ENCODE data around the gene DNAJC18.

DNA sequence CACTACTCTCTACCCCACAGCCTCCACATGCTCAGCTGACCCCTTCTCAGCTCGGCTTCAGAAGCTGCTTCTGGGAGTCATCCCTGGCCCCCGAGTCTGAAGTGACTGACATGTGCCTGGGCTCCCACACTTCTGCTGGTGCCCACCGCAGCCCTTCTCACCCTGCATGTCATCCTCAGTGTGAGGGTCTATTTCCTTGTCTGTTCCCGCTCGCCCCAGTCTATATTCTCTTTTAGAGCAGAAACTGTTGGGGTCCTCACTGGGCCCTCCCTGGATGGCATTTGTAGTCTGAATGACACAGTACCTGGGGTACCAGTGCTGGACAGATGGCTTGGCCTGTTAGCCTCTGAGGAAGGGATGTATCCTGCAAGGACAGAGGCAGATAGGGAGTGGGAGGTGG lies 17.9 kb upstream of the DNAJC18 start:
- TF ChIP-seq, protein P1, sequence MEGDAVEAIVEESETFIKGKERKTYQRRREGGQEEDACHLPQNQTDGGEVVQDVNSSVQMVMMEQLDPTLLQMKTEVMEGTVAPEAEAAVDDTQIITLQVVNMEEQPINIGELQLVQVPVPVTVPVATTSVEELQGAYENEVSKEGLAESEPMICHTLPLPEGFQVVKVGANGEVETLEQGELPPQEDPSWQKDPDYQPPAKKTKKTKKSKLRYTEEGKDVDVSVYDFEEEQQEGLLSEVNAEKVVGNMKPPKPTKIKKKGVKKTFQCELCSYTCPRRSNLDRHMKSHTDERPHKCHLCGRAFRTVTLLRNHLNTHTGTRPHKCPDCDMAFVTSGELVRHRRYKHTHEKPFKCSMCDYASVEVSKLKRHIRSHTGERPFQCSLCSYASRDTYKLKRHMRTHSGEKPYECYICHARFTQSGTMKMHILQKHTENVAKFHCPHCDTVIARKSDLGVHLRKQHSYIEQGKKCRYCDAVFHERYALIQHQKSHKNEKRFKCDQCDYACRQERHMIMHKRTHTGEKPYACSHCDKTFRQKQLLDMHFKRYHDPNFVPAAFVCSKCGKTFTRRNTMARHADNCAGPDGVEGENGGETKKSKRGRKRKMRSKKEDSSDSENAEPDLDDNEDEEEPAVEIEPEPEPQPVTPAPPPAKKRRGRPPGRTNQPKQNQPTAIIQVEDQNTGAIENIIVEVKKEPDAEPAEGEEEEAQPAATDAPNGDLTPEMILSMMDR (conservative IDR thresholded peaks at IDR 0.05; ENCODE audit: low read depth, low read length): no peak
- no peak for TF ChIP-seq EZH2 (IDR thresholded peaks at IDR 0.05; ENCODE audit: borderline replicate concordance, low read depth, low read length, poor library complexity, severe bottlenecking)

Measured in A673 (cell line).